DND-41 (cell line): ENCODE measurements around the gene STX16.

Source experiments
- ATAC-seq: fragments of 200-7000 bp; cut with Tn5 transposase; 3 replicates; pipeline ENCODE4 v1.9.1; 2021; ENCODE audit warnings: low read depth; ENCODE audit not compliant: insufficient read depth
- DNase-seq: peaks from one replicate; pipeline ENCODE4 v3.0.0-alpha.2; 2020
- H2AFZ ChIP-seq: 2 replicates; pipeline ENCODE4 v1.6.0; 2012; ENCODE audit warnings: low read depth, low read length
- H3K27ac ChIP-seq: 2 replicates; pipeline ENCODE4 v1.5.1; 2012; ENCODE audit warnings: low read length, inconsistent platforms
- H3K27me3 ChIP-seq: fragments of 200-600 bp; sonication (generic); 2 replicates; pipeline ENCODE4 v1.6.0; 2012; ENCODE audit warnings: low read length, mild to moderate bottlenecking, inconsistent platforms; ENCODE audit not compliant: insufficient read depth, poor library complexity
- H3K36me3 ChIP-seq: 2 replicates; pipeline ENCODE4 v1.5.1; 2012; ENCODE audit warnings: low read length, inconsistent platforms; ENCODE audit not compliant: insufficient read depth
- H3K4me1 ChIP-seq: 2 replicates; pipeline ENCODE4 v1.5.1; 2012; ENCODE audit warnings: mild to moderate bottlenecking, low read length; ENCODE audit not compliant: insufficient read depth
- H3K4me2 ChIP-seq: 2 replicates; pipeline ENCODE4 v1.6.0; 2012; ENCODE audit warnings: mild to moderate bottlenecking, moderate library complexity, low read length, inconsistent platforms; ENCODE audit not compliant: insufficient read depth
- H3K4me3 ChIP-seq, 2 experiments: fragments of 200-600 bp in 1 of 2; shearing (Covaris generic) in 1 of 2; 2 replicates each; pipeline ENCODE4 v1.5.1; 2012 to 2016; ENCODE audit warnings: inconsistent platforms in 2 of 2, low read length in 2 of 2, mild to moderate bottlenecking in 2 of 2, low read depth in 1 of 2, moderate library complexity in 1 of 2
- H3K79me2 ChIP-seq: 2 replicates; pipeline ENCODE4 v1.6.0; 2012; ENCODE audit warnings: low read length, inconsistent platforms; ENCODE audit not compliant: insufficient read depth
- H3K9ac ChIP-seq: 2 replicates; pipeline ENCODE4 v1.6.0; 2012; ENCODE audit warnings: low read depth, mild to moderate bottlenecking, inconsistent platforms, low read length, moderate library complexity
- H3K9me3 ChIP-seq: 2 replicates; pipeline ENCODE4 v1.5.1; 2012; ENCODE audit warnings: low read length, moderate library complexity, mild to moderate bottlenecking, inconsistent platforms; ENCODE audit not compliant: insufficient read depth, severe bottlenecking
- H4K20me1 ChIP-seq: 2 replicates; pipeline ENCODE4 v1.6.0; 2012; ENCODE audit warnings: low read length; ENCODE audit not compliant: insufficient read depth
- CTCF ChIP-seq: IDR thresholded peaks from 2 replicates; pipeline ENCODE4 v1.5.1; 2012; ENCODE audit warnings: borderline replicate concordance, low read length, moderate library complexity, mild to moderate bottlenecking; ENCODE audit not compliant: poor library complexity, severe bottlenecking; ENCODE audit errors: extremely low read depth
- EZH2 ChIP-seq: IDR thresholded peaks from 3 replicates; pipeline ENCODE4 v1.6.1; 2012; ENCODE audit warnings: borderline replicate concordance, low read depth, mild to moderate bottlenecking, moderate library complexity, low read length, inconsistent platforms; ENCODE audit not compliant: severe bottlenecking

Gene STX16

GRCh38 chr20:58717278-58718091 lies 66.4 kb downstream of the STX16 start:
- no peak overlapping the region for H3K27ac ChIP-seq
- H3K9ac ChIP-seq: no peak overlapping the region
- peak; percentile 6 for DNase-seq
- H3K9me3 ChIP-seq: no peaks in the 10 kb centered on the region
- no peaks in the 10 kb centered on the region for H3K79me2 ChIP-seq
- no peaks in the 10 kb centered on the region for H3K4me1 ChIP-seq
- peaks cover 2% of the 10 kb centered on the region for H4K20me1 ChIP-seq
- no peak overlapping the region for H2AFZ ChIP-seq
- no peak overlapping the region for H3K4me2 ChIP-seq
- no peak for TF ChIP-seq CTCF
- TF ChIP-seq EZH2: no peak
- H3K36me3 ChIP-seq: peaks cover 11% of the 10 kb centered on the region; the same call in 1 of the 2 replicates
- H3K27me3 ChIP-seq: no peaks in the 10 kb centered on the region
- no peak; the same call in 2 of the 3 replicates for ATAC-seq
- no peak overlapping the region for H3K4me3 ChIP-seq

- Histone ChIP-seq H3K9me3 (no peaks in the 10 kb centered on the region), H3K4me3 (no peak overlapping the region), H4K20me1 (no peaks in the 10 kb centered on the region; the same call in 1 of the 2 replicates), H3K4me2 (no peak overlapping the region), H3K27me3 (no peaks in the 10 kb centered on the region), H2AFZ (no peak overlapping the region), H3K4me1 (no peaks in the 10 kb centered on the region), H3K36me3 (peaks cover 11% of the 10 kb centered on the region; the same call in 1 of the 2 replicates), H3K79me2 (no peaks in the 10 kb centered on the region), H3K9ac (no peak overlapping the region), H3K27ac (no peak overlapping the region)
- TF ChIP-seq CTCF (no peak), EZH2 (no peak)
- no peak for ATAC-seq
- no peak for DNase-seq
Observed at GRCh38 chr20:58718121-58718563, 67.1 kb downstream of the STX16 start.

- no peak for DNase-seq
- Histone ChIP-seq H4K20me1 (no peaks in the 10 kb centered on the region; the same call in 1 of the 2 replicates), H3K27ac (no peak overlapping the region), H3K4me2 (no peak overlapping the region), H2AFZ (no peak overlapping the region), H3K9ac (no peak overlapping the region), H3K4me1 (no peaks in the 10 kb centered on the region), H3K79me2 (no peaks in the 10 kb centered on the region), H3K9me3 (no peaks in the 10 kb centered on the region), H3K4me3 (no peak overlapping the region), H3K36me3 (peaks cover 11% of the 10 kb centered on the region; the same call in 1 of the 2 replicates), H3K27me3 (peaks cover 5% of the 10 kb centered on the region)
- no peak for ATAC-seq
- TF ChIP-seq EZH2 (no peak), CTCF (no peak)
Observed at GRCh38 chr20:58718729-58719128, 67.6 kb downstream of the STX16 start.
